ENCODE results near the gene MTHFSD.

The MTHFSD gene

DNA sequence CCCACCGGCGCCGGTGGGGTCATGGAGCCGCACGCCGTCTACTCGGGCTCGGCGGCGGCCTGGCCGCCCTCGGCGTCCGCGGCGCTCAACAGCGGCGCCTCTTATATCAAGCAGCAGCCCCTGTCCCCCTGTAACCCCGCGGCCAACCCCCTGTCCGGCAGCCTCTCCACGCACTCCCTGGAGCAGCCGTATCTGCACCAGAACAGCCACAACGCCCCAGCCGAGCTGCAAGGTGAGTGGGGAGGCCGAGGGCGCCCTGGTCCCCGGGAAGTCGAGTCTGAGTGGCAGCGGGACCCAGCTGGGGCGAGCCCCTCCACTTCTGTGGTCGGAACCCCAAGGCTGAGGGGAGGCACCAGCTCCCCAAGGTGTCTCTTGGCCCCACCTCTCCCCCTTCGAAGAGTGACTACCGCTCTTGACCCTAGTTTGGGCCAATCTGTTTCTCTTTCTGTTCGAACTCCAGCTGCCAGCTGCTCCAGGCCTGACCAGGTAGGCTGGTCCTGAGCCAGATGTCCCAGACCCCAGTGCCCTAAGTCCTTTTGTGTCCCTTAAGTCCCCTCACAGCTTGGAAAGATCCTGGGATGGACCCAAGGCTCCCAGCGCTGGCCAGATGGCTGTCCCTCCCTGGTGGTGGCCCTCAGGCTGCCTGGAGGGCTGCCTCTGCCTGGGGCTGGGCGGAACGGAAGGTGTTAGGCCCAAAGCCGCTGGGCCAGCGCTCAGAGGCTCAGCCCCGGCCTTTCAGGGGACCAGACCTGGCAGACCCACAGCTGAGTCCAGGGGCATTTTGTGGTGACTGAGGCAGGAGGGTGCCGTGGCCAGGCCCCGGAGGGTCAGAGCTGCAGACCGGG lies 43.5 kb downstream of the MTHFSD start:
- DNase-seq: no peak

DNA sequence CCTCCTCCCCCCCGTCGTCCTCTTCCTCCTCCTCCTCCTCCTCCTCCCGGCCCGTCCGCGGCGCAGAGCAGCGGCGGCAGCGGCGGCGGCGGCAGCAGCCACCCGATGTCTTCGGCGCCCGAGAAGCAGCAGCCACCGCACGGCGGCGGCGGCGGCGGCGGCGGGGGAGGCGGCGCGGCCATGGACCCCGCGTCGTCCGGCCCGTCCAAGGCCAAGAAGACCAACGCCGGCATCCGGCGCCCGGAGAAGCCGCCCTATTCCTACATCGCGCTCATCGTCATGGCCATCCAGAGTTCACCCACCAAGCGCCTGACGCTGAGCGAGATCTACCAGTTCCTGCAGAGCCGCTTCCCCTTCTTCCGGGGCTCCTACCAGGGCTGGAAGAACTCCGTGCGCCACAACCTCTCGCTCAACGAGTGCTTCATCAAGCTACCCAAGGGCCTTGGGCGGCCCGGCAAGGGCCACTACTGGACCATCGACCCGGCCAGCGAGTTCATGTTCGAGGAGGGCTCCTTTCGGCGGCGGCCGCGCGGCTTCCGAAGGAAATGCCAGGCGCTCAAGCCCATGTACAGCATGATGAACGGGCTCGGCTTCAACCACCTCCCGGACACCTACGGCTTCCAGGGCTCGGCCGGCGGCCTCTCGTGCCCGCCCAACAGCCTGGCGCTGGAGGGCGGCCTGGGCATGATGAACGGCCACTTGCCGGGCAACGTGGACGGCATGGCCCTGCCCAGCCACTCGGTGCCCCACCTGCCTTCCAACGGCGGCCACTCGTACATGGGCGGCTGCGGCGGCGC lies 44.4 kb downstream of the MTHFSD start, which contains the start of gene FOXF1:
FOXF1 (plus strand) TSS at position 63 of the 797 bp plus-strand sequence; CDS start at position 106, 43 bp downstream.
- no peak for DNase-seq

DNA sequence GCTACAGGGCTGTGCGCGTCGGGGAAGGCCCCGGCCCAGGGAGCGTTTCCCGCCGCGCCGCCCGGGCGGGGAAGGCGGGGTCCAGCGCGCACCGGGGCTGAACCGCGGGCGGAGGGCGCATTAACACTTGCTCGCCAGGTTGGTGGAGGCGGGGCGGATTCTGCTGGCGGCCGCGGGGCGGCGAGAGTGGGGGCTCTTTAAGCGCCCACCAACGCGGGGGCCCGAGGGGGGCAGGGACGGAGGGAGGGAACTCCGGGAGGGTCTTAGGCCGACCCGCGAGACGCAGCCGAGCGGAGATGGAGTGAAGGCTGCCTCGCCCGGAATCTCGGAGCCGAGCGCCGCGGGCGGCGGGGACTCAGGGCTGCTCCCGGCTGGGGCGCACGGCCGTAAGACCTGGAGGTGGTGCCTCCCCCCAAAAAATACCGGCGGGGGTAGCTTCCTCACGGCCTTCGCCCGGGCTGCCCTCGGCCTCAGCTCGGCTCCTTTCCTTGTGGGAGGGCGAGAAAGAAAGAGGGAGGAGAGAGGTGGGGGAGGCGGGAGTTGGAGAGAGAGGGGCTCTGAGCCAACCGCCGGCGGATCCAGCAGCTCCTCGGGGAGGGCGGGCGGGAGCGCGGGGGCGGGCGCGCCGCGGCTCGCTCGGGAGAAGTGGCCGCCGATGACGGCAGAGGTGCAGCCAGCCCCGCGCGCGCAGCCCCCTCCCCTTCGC lies 45.1 kb downstream of the MTHFSD start:
- no peak for DNase-seq

DNA sequence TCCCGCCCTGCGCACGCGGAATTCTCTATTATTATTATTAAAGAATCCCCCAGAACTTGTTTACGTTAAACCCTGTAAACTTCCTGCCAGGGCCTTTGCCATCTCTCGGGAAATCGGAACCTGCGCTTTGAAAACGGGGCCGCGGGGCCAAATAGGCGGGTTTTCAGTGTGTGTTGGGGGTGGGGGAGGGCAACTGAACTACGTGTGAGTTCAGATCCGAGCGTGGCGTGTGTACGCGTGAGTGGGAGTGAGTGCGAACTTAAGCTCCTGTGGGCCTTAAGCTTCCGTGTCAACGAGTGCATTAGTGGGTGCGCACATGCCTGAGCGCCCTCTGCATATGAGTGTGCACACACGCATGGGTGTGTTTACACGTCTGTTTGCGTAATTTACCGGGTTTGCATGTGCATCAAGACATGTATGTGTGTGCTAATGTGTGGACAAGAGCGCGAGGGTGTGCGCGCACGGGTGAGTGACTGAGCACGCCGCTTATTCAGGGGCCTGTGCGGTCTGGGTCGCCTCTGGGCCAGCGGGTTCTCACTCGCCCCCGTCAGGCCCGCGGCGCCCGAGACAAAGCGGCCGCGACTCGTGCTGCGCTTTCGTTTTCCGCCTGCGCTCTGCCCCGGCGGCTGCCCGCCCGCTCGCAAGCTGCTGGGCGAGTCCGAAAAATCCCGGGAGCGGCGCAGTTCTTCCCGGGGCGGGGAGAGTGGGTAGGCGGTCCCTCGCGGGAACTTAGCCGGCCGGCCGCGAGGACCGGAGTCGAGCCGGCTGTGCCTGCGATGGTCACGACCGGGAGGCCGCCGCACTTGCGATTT lies 45.9 kb downstream of the MTHFSD start:
- DNase-seq: no peak

DNA sequence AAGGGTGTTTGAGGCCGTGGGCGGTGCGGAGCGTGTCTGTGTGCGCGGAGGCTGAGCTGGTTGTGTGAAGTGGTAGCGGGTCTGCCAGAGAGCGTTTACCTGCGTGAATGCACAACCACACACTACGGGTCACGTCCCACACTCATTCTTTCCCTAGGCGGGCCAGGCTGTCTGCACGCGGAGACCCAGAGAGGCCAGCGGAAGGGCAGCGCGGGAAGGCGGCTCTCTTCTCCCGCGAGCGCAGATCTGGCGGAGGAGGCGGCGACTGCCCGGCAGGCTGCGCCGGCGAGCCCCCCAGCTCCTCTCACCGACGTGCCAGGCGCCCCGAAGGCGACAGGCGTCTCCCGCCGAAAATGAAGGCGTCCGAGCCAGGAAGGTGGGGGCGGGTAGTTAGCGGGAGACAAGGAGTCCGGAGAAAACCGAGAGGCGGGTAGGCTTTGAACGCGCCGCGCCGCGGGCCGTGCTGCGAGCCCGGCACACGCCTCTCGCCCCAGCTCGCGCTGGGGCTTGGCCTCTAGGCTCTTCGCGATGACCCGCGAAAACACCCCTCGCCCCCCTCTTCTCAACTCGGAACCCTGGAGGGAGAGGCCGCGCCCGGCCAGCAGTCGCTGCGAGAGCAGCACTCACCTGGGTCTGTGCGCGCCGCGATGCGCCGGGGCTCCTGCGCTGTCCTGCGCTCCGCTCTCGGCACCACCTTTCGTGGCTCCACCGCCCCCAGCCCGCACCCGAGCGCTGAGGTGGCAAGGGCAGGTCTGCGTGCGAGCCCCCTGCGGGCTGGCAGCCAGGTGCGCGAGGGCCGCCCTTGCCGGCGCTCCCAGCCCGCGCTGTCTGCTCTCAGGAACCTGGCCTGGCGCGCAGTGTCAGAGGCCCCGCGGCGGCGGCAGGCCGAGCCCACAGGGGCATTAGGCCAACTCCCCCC lies 46.7 kb downstream of the MTHFSD start:
- no peak for DNase-seq

DNA sequence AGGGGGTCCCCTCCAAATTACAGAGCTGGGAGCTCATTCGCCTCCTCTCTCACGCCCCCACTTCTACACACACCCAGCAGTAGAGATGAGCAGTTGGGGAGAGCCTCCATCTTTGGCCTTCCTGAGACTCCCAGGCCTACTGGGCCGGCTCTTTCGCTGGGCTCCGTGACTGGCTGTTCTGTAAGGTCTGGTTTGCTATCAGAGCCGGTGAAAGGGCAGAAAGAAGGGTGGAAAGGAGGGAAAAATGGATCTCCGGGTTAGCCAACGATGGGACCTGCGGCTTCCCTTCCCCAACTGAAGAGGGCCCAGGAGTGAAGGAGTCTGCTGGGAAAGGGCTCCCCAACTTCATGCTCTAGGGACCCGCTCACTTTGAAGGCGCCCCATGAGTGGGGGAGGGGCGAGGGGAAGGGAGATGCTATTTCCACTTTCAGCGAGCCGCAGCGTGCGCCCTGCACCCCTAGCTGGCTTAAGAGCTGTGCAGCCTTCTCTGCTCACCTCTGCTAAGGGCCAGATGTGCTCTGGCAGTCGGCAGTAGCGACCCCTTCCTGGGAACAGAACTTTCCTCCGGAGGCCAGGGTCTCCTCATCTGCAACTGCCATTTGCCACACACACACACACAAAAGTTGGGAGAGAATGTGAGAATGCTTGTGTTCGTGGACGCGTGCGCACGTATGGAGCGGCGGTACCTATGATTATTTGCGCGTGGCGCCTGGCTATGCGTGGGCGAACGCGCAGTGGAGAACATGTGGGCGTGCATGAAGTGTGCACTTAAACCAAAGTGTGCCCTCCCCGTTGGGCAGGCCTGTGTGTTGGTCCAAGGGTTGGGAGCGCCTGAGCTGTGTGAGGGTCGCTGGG lies 47.6 kb downstream of the MTHFSD start:
- no peak for DNase-seq

DNA sequence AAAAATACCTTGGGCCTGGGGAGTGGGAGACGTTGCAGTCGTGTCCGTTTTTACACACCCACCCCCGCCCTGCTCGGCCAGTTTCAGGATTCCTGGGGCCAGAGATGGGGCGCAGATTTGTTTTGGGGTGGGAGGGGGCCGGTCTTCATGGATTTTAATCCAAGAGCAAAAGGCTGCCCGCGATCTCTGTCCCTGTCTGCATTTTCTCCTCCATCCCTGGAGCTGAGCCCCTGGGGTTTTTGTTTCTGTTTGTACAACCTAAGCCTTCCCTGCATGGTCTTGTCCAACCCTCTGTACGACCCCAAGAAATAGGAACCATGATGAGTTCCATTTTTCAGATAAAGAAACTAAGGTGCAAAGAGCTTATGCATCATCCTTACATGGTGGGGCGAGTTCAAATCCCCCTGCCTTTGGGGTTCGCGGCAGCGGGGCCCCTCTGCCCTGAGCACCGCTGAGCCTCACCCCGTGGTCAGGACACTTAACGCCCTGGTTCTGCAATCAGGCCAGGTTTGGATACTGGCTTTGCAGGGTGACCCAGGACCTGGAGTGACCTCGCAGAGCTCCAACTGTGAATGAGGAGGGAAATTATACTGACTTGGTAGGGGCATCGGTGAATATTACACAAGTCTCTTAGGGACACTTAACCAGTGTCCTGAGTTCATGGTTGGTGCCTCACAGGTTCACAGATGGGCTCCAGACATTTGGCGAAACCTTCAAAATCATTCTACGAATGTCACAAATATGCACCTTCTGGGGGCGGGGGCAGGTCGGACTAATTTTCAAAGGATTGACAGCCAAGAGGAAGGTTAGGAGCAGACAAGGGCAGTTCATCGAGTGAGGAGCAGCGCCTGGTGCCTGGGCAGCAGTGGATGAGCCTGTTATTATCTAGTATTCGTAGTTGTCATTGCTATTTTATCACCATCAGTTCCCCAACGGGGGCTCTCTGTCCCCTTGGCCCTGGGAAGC lies 48.9 kb downstream of the MTHFSD start:
- no peak for DNase-seq

DNA sequence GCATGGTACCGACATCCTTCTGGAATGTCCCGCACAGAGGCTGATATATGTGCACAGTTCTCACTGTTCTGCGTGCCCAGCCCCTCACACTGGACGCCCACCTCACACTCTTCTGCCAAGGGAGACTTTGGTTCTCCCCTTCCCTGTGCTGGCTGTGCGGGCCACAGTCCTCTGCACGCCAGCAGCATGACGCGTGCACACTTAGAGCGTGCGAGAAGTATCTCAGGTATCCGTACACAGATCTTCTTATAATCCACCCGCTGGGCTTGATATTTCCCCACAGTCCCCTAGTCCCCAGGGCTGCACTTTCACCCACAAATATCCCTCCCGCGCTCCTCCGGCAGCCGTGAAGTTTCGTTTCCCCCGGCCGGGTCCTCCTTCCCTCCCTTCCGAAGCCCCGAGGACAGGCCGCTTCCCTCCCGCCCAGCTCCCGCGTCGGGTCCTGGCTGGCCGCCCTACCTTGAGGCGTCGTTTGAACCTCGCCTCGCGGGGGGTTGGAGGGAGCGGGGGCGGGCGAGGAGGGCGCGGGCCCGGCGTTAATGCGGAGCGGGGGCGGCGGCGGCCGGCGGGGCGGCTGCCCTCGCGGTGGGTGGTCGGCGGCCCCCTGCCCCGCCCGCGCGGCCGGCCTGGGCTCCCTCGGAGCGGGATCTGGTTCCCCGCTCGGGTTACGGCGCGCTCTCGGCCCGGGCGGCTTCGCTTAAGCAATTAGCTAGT lies 49.7 kb downstream of the MTHFSD start:
- no peak for DNase-seq

DNA sequence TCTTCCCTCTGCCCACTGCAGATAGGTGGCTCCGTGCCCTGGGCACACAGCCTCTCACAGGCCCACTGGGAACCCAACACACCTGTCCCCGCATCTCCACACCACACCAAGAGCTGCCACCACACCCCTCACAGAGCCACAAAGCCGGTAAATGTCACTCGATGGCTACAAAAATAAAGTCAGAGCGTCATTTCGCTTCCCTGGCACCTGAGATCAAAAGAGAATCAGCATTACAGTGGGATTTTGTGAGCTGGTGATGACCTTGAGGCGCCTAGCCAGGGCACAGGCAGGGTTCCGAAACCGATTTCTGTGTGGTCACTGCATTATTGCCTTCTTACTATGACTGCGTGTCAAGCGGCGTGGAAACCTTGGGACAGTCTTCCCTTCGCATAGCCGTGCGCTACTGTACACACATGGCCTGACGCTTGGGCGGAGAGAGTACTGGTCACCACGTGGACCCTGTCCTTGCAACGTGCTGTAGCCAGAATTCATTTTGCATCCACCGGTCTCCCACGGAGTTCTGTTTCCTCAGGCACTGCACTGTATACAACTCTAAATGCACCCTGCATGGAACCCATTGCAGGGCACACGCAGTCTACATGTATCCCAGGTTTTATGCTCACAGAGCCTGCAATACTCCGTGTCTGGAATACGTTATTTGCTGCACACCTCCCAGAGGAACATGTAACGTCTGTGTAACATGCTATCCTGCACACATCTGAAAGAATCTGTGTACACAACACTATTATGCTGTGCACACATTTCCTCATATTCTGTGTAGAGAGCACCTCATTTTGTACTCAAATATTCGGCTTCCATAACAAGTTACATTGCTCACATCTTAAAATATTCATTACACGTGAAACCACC lies 50.5 kb downstream of the MTHFSD start:
- DNase-seq: no peak

DNA sequence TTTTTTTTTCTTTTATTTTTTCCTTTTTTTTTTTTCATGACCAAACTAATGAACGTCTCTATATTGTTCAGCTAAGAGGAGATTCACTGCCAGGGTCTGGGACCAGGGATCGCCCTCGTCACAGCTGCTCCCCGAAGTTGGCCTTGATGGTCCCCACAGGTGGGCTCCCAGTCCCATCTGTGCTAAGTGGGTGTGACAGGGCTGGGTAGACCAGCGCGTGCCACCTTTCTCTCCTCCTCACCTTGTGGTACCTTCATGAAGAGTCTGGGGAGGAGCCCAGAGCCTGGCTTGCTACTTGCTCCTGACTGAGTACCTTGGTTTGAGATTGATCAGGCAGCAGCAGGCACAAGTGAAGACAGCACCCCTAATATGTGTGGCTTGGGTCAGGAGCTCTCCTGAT lies 51.2 kb downstream of the MTHFSD start:
- DNase-seq: no peak

DNA sequence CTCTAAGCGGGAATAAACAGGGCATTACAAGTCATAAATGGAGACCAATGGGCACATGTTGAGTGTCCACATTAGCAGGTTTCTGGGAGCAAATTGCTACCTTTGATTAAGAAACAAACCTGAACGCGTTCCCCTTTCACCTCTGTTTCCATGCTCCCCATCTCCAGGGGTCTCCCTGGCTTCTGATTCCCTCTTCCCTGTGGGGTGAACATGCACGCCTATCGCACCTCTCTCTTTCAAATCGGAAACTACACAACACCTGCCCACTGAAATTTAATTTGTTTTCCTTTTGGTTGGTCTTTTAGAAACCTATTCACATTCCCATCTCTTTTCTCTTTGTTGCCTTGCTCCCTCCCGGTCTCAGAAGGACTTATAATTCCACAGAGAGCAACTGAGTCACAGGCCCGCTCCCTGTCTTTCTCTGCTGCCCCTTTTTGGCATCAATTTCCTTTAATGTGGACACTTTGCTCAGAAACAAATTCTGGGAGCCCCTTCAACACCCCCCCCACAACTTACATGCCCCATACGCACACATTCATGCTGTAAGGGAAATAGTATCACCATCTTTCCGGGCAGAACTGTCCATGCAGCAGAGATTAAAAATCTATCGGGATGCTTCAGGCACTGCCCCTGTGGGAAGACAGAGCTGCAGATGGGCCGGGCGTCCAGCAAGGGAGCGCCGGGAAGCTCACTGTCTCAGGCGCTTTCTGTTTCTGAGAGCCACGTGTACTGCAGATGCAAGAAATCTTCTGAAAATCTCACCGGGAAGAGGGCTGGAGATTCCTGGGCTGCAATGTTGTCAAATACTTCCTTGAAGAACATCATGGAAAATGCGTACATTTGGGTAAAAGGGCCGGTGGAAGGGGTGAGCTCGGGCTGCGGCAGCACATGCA lies 51.9 kb downstream of the MTHFSD start:
- DNase-seq: no peak

DNA sequence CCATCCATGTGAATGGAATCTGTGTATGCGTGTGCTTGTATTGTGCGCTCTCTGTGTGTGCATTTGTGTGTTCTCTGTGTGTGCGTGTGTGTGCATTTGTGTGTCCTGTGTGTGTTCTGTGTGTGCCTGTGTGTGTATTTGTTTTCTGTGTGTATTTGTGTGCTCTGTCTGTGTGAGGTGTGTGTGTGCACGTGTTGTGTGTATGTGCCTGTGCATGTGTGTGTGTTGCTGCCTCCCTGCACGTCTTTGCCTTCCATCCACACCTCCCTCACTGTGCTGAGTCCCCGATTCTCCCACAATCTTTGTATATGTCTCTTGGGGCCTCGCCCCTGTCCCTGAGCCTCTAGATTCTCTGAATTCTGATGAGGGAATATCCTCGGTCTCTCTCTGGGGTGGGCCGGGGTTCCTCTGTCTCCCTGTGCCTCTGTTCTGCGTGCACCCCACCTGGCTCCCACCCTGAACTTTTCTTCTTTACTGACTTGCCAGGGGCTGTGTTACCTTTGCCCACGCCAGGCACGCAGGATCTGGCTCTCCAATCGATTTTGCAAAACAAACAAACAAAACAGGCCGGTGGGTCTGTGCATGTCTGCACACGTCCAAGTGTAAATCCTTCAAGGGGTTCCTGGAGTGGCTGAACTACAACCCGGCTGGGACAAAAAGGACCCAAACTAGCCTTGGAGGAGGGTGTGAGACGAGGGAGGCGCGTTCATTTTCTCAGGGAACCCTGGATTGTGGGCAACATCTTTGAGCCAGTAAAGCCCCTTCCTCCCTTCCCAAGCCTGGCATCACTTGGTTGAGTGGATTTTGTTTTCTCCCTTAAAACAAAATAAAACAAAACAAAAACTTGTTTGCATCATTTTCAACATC lies 52.8 kb downstream of the MTHFSD start:
- no peak for DNase-seq

DNA sequence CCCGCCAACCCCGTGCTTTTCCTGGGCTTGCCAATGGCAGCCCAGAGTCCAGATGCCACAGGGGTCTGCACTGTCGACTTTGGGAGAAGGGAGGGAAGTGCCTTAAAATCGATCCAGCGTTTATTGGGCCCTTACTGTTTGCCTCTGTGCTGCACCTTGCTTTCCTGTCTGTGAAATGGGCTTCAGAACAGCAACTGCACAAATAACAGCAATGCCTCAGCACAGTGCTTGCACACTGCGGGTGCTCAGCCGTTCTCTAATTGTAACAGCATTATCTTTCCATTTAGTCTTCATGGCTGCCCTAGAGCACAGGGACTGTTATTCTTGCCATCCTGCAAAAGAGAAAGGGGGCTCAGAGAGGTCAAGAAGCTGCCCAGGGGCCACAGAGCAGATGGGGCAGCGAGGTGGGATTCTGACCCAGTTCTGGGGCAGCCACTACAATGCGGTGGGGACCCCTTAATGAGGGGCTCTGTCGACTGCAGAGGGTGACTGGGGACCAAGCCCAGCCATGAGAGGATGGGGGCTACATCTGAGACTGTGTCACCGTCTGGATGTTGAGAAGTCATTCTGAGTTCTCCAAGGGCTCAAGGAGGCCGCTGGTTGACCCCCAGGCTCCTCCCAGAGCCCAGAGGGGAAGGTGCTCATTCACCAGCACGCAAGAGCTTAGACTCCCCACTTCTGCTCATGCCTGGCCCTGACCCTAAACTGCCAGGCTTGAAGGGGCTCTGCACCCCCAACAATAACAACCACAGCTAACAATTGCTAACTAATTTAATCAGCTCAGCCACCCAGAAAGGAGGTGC lies 54.1 kb downstream of the MTHFSD start:
- DNase-seq: no peak

All from cerebellar nuclear complex (tissue), 1 donor.